ENCODE data around the gene MACF1. TPM values are rescaled to one million over a fixed set of nuclear protein-coding genes. Genes with fewer than 3 reads are reported as not detected.

MACF1 gene
- total RNA-seq, 1 experiment from 2014 or later, result 190 TPM

DNA sequence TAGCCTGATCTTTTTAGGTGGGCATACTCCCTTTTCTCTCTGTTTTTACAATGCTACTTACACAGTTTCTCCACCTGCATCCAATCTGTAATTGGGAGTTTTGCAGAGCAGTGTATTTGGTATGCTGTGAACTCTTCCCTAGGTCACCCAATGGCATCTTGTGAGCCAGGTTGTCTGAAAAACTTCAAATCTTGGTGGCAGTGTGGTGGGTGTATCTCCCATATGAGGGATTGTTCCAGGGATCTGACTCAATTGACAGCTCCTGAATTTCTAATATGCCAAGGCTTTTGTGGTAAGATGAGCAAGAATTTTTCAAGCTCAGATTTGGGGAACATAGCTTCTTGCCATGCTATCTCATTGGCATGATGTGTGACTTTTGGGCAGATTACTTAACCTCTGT is 47.2 kb upstream of the MACF1 start:
- H3K27ac Mint-ChIP-seq, result peak overlapping the region in 1 of 3 experiments; percentile 18; a peak in 1 of 7 replicates
- peaks cover 32% of the 10 kb centered on the region for H3K4me1 ChIP-seq (ENCODE audit: insufficient read depth, low read length)
- H3K27me3 ChIP-seq (ENCODE audit: insufficient read depth, low read length), result no peaks in the 10 kb centered on the region
- H4K5ac ChIP-seq (ENCODE audit: insufficient read length, low read depth, low read length), result no peak overlapping the region
- no peaks in the 10 kb centered on the region for H4K20me1 ChIP-seq (ENCODE audit: control insufficient read depth, insufficient read depth, insufficient read length)
- TF ChIP-seq, protein P1, sequence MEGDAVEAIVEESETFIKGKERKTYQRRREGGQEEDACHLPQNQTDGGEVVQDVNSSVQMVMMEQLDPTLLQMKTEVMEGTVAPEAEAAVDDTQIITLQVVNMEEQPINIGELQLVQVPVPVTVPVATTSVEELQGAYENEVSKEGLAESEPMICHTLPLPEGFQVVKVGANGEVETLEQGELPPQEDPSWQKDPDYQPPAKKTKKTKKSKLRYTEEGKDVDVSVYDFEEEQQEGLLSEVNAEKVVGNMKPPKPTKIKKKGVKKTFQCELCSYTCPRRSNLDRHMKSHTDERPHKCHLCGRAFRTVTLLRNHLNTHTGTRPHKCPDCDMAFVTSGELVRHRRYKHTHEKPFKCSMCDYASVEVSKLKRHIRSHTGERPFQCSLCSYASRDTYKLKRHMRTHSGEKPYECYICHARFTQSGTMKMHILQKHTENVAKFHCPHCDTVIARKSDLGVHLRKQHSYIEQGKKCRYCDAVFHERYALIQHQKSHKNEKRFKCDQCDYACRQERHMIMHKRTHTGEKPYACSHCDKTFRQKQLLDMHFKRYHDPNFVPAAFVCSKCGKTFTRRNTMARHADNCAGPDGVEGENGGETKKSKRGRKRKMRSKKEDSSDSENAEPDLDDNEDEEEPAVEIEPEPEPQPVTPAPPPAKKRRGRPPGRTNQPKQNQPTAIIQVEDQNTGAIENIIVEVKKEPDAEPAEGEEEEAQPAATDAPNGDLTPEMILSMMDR (conservative IDR thresholded peaks at IDR 0.05), result no peak
- no peaks in the 10 kb centered on the region for H3K23me2 ChIP-seq (ENCODE audit: insufficient read length, low read depth, low read length, poor library complexity, severe bottlenecking)
- H3K4me1 Mint-ChIP-seq, result peaks cover 75 to 78% of the 10 kb centered on the region in 2 experiments
- no peak overlapping the region for H2BK20ac ChIP-seq (ENCODE audit: low read depth, low read length, poor library complexity, severe bottlenecking)
- H2BK120ac ChIP-seq (ENCODE audit: low read depth, low read length, poor library complexity, severe bottlenecking), result no peak overlapping the region
- no peak overlapping the region for H3K23ac ChIP-seq (ENCODE audit: insufficient read length, low read depth, low read length)
- H3K56ac ChIP-seq (ENCODE audit: insufficient read length, low read depth, low read length), result no peak overlapping the region
- no peak overlapping the region for H2AK5ac ChIP-seq (ENCODE audit: insufficient read length, low read length)
- no peaks in the 10 kb centered on the region for H3K9me3 Mint-ChIP-seq
- no peak overlapping the region for H3K9ac ChIP-seq (ENCODE audit: extremely low read depth, insufficient read length, low read length)
- no peak overlapping the region for H3K14ac ChIP-seq (ENCODE audit: insufficient read depth, low read length)
- H2BK12ac ChIP-seq (ENCODE audit: insufficient read length, low read depth, low read length), result no peak overlapping the region
- H4K8ac ChIP-seq (replicated peaks; ENCODE audit: insufficient read length, low read depth, low read length), result no peak overlapping the region
- no peak overlapping the region for H4K91ac ChIP-seq (ENCODE audit: insufficient read length, low read depth, low read length)
- no peak overlapping the region for H2BK5ac ChIP-seq (ENCODE audit: insufficient read length, low read length)
- no peak overlapping the region for H2BK15ac ChIP-seq (ENCODE audit: low read depth, low read length)
- peaks cover 2% of the 10 kb centered on the region for H3K79me1 ChIP-seq (ENCODE audit: insufficient read depth, low read depth, low read length, poor library complexity, severe bottlenecking)
- no peak overlapping the region for H2AFZ ChIP-seq (ENCODE audit: low read length)
- H3K4ac ChIP-seq (ENCODE audit: low read depth, low read length), result no peak overlapping the region
- H3K27ac ChIP-seq (ENCODE audit: insufficient read length, low read depth, low read length), result no peak overlapping the region
- no peak for DNase-seq
- H3K36me3 Mint-ChIP-seq (ENCODE audit: insufficient read depth in 1 of 3, low read depth in 3 of 3), result peaks cover 3 to 7% (median 3%) of the 10 kb centered on the region in 3 experiments; a peak in 6 of 7 replicates
- no peaks in the 10 kb centered on the region for H3K27me3 Mint-ChIP-seq (ENCODE audit: low read depth)
- H3K9me3 ChIP-seq (ENCODE audit: control insufficient read depth, low read depth, low read length), result no peaks in the 10 kb centered on the region
- H3K4me2 ChIP-seq (ENCODE audit: insufficient read depth, insufficient read length, low read length), result no peak overlapping the region
- H3T11ph ChIP-seq (ENCODE audit: low read length), result no peak overlapping the region
- peaks cover 21% of the 10 kb centered on the region; the same call in 1 of the 2 replicates for H3K79me2 ChIP-seq (ENCODE audit: insufficient read depth, low read length)
- no peak overlapping the region for H3K4me3 Mint-ChIP-seq
- H3K18ac ChIP-seq (ENCODE audit: insufficient read length, low read depth, low read length), result no peak overlapping the region
